Left cardiac atrium (tissue), 4 donors: Measurements from ENCODE around the gene CFAP65. TPM values are rescaled to one million over a fixed set of nuclear protein-coding genes. Genes with fewer than 3 reads are reported as not detected.

ENCODE experiments used
- ATAC-seq, 2 donors: fragments of 200-7000 bp; cut with Tn5 transposase; one replicate each; pipeline ENCODE4 v1.9.1; 2020; ENCODE audit warnings: mild to moderate bottlenecking in 2 of 2, moderate library complexity in 2 of 2
- DNase-seq: peaks from one replicate; pipeline ENCODE4 v3.0.0-alpha.2; 2020
- intact Hi-C, 2 donors: fragments of 100-400 bp; cut with DNase I; formaldehyde crosslinking; loops; one replicate each; pipeline versions ENCODE4 v1.14.1 to v1.15.1; 2022 to 2023
- total RNA-seq, 2 donors: library from RNA; stranded (reverse); fragmentation: NEBNext Ultra II Directional; extraction: Animal tissue kit (Norgen Biotek cat#: 25700); gene quantifications; one replicate each; pipeline ENCODE4 v1.2.1, GENCODE V29; 2021
- donor health status: DM: no; HTN: yes; CAD: no.
- donor health status: DM: no; HTN: yes; CAD: no; lungs with severe emphysema.
- donor health status: DM: yes; HTN: yes; CAD: no.
- donor health status: Dilated cardiomyopathy.

The CFAP65 gene
- total RNA-seq, 2 donors from 2014 or later, result not detected

DNA sequence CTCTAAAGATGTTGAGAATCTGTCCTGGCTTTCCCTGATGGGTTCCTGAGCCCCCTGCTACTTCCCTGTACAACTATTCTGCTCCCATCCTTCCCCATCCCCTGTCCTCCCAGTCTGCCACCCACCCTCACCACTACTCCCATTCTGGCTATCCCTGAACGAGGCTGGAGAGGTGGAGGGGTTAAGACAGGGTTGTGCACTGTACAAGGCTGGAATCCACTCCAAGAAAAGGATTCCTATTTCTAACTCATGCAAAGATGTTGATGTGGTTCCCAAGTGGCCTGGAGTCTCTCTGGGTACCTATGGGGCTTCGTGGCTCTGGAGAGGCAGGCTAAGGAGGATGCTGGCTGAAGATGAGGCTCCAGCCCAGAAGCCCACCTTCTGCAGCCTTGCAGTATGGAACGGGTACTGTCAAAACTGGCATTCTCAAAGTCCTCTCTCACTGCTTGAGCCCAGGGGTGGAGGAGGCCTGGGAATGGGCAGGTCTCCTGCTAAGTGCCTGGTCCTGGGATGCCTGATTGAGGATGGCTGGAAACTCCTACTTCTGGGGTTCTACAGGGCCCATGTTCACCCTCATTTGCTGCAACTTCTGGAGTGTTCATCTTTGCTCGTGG is 55.1 kb downstream of the CFAP65 start:
- ATAC-seq (no peak), DNase-seq (no peak)
- intact Hi-C loops, result no loop called here

DNA sequence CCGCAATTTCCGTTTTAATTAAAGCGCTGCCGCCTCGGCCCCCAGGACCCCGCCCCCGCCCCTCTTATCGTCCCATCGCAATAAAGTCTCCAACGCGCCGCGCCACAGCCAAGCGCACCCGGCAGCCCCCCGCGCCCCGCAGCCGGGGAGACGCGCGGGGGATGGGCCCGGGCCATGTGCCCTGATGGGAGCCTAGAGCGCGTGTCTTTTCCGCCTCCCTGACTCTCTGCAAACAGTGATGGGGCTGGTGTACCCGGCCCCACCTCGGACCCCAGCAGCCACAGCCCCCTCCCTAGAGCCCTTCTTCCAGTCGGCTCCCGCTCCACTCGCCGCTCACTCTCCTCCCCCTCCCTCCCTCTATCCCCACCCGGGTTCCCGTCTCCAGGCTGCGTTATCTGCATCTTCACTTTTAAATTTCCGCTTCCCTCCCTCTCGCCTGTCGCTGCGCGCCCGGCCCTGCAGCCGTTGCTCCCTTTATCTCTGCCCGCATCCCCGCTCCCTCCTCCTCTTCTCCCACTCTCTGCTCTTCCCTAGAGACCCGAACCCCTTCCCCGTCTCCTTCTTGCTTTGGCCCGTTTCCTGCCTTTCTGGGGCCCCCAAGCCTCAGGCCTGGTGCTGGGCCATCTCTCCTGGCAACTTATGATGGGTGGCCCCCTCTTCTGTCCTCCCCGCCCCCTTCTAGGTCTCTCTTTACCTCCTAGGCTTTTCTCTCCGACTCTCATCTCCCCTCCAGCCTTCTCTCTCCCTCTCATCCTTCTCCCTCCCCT is 55.8 kb downstream of the CFAP65 start:
- DNase-seq, result no peak
- ATAC-seq, result no peak
- intact Hi-C loops, result no loop called here

DNA sequence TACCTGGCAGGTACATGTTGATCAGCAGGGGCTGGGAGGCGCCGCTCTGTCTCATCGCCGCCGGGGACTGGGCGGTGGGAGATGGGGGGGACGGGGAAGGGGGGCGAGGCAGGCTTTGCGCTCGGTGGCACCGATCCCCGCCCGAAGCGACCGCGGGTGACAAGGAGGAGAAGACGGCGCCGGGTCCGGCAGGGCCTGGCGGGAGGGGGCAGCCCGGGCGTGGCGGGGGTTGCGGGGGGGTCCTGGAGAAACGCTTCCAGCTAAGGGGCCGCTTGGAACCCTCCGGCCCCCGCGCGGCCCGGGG is 56.3 kb downstream of the CFAP65 start, which contains the start of gene FEV:
Gene FEV, minus strand, starts transcription at position 164 of the 304 bp plus-strand sequence. Its CDS starts 109 bp downstream, at position 55.
- ATAC-seq (no peak), DNase-seq (no peak)
- intact Hi-C loops, result no loop called here

DNA sequence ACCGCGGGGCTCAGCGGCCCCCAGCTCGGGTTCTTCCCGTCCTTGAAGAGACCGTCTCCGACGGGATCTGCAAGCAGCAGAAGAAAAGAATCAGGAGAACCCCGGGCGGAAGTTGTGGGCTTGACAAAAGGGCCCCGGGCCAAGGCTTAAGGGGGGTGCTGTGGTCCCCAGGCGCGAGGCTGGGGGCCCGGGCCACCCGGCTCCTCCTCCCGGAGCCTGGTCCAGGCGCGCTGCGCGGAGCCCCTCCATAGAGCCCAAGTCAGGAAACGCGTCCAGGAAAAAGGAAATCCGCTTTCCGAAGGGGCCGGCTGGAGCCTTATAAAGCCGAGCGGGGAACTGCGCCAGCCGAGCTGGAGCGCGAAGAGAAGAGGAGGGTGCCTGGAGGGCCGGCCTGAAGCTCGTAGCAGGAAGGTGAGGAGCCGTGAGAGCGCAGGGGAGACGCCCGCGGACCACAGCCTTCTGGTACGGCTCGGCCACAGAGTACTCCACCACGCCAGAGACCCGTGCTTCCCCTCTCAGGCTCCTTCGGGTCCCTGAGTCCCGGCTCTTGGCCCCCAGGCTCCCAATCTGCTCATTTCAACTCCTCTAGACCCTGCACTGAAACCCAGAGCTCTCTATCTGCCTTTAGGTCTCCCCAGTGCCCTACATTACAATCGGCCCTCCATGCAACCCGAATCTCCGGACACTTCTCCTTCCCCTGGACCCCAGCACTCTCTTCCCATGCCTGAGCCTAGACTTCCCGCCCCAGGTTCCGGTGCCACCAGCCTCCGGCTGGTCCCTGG is 56.9 kb downstream of the CFAP65 start:
- ATAC-seq, result peak; percentile 17 to 28
- intact Hi-C loops, result no loop called here

DNA sequence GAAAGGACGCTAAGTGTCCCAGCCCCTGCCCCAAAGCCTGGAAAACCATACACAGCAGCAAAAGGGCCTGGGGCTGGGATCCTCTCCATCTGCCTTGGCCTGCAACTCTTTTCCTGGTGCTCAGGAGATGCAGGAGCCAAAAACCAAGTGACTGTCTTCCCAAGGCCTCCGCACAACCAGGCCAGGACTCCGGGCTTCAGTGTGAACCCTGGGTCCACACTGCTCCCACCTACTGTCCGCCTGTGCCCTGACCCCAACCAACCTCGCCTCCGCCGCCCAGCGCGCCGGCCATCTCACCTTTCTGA is 57.4 kb downstream of the CFAP65 start:
- intact Hi-C loops, result no loop called here
- DNase-seq (no peak), ATAC-seq (no peak)

More for the DNA sequence above, 56.9 kb downstream of the CFAP65 start:
- DNase-seq, result peak; percentile 71

DNA sequence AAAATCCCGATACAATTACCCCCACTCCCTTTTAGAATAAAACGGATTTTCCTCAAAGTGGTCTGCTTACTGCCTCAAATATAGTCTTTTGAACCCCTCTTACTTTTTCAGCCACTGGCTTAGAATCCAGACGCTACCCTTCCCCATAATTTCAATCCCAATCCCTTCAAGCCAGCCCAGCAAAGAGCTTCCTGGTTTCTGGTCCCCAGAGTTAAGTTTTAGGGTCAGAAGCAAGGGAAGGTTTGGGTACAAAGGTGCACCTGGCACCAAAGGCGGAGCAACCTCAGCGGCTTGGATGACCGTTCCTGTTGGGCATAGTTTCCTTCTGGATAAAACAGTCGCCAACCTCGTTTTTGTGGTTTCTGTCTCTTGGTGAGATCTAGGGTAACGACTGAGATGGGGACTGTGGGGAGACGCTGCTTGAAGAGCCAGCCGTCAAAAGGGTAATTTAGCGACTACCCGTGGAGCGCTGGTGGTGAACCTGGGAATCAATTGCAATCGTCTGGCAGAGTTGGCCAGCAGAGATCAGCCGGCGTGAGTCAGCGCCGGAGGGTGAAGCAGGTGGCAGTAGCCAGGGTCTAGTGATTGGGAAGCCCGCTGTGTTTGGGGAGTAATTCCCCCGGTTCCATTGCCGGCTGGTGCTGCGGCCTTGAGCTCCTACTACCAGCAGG is 57.9 kb downstream of the CFAP65 start:
- ATAC-seq, result no peak
- intact Hi-C loops, result no loop called here
- no peak for DNase-seq

DNA sequence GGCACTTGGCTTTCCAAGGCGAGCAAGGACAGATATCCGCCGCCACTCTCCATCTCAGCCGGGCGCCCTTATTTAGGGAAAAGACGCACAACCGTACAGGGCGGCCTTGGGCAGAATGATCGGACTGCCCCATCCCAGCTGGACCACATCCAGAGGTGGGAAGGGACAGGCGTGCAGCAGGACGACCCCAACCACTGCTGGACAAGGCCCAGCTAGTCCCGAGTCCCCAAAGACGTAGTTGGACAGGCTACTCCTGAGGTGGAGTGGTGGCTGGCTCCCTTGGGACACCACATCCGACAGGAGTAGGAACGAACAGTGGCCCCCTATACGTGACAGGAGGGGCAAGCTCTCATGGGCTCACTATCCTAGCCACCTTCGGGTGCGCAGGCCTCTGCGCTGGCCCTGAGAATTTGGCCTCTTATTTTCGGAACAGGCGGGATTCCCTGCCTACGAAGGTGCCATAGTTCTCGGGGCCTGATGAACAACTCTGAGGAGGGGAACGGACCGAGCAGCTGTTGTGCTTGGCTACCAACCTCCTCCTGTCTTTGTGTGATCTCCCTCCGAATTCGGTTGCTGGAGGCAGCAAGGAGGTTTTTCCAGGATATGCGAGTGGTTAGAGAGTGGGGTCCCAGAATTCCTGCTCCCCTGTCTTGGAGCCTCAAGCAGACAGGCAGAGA is 58.6 kb downstream of the CFAP65 start:
- intact Hi-C loops, result no loop called here
- DNase-seq (no peak), ATAC-seq (no peak)

DNA sequence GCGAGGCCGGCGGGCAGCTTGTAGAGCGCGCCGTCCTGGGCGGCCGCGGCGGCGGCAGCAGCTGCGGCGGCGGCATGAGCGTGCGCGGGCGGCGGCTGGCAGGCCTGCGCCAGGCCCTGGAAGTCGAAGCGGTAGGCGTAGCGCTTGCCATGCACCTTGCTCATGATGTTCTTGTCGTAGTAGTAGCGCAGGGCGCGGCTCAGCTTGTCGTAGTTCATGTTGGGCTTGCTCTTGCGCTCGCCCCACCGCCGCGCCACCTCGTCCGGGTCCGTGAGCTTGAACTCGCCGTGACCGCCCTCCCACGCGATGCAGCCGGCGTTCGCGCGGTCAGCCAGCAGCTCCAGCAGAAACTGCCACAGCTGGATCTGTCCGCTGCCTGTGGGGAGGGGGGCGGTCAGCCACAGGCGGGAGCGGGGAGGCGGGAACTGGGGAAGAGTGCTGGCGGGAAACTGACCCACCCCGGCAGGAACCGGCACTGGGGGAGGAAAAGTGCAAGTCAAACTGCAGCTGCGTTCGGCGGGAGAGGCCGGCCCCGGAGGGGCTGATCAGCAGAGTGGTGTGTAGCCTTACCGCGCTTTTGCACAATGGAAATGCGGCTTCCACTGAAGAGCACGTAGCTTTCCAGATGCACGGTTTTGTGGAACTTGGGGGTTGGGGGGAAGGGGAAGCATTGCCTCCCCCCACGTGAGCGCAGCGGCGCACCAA is 59.3 kb downstream of the CFAP65 start:
- intact Hi-C loops, result no loop called here
- DNase-seq (no peak), ATAC-seq (peak; percentile 20 to 37)

DNA sequence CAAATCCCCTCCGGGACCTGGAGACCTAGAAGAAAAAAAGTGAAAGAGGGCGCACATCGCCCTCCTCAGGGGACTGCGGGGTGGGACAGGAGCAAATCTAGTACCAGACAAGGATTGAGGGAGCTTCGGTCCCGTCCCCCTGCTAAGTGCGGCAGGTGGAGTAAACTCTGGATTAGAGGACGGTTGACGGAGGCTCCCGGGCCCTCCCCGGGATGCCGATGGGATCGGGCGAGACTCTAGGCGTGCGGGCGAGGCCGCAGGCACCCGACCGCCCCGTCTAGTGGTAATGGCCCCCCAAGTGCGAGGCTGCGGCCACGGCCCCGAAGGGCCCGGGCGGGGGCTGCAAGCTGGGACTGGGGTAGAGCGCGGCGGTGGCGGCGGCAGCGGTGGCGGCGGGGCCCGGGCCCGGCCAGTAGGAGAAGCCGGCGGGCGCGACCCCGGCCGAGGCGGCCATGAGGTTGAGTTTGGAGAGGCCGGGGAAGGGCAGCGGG is 59.9 kb downstream of the CFAP65 start:
- ATAC-seq (no peak), DNase-seq (no peak)
- intact Hi-C loops, result no loop called here

DNA sequence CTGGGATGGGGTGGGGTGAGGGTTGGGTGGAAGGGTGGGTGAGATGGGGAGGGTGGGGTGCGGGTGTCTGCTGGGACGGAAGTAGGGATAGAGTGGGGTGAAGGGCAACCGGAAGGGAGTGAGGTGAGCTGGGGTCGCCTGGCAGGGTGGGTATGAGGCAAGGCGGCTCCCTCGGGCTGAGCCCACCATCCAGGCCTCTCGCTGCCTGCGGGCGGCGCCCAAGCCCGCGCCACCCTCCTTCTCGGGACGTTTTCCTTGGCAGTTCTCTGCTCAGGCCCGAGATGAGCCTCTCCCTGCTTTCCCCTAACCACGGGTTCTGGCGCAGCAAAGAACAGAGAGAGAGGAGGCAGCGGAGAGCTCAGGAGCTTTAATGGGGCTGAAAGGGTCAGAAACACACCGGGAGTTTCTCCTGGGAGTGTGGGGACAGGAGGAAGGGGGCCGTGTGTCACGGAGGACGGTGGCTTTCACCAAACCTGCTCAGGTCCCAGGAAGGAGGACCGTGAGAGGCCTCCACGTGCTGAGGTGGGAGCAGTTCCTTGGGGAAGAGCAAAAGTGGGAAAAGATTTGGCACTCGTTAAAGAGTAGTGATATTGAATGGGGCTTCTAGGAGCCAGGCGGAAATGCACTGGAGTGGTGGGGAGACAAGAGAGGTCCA is 60.5 kb downstream of the CFAP65 start:
- DNase-seq, result no peak
- peak in 1 of 2 donors; percentile 7 for ATAC-seq
- intact Hi-C loops, result no loop called here

DNA sequence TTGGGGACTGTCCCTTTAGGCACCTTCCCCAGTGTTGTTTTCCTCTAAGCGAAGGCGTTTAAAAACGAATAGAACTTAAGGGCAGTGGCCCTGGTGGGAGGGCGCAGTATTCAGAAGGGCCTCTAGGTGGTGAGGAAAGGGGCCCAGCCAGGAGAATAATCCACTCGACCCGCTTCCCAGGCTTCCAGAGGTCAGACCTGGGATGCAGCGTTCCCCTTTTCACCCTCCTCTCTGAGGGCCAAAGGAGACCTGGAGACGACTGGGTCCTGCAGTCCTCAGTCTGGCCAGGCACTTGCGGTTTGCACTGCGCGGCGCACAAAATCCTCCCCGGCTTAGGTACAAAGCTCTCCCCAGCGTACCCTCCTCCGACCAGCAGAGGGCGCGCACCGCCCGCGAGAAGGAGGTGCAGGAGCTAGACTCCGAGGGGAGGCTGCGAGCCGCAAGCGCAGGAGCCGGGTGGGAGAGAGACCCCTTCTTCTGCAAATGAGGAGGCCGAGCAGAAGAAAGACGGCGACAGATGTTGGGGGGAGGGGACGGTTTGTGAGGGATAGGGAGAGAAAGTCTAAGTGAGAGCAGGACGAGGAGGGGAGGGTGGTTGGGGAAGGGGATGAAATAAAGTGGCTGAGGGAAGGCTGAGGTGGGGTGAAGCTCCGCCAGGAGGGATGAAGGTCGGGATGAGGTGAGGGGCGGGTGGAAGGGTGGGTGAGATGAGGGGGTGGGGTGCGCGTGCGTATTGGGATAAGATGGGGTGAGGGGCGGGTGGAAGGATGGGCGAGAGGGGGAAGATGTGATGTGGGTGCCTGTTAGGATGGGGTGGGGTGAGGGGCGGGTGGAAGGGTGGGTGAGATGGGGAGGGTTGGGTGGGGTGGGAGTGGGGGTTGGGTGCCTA is 61.2 kb downstream of the CFAP65 start:
- DNase-seq (peak; percentile 81), ATAC-seq (peak; percentile 86 to 88)
- intact Hi-C loops, result no loop called here

DNA sequence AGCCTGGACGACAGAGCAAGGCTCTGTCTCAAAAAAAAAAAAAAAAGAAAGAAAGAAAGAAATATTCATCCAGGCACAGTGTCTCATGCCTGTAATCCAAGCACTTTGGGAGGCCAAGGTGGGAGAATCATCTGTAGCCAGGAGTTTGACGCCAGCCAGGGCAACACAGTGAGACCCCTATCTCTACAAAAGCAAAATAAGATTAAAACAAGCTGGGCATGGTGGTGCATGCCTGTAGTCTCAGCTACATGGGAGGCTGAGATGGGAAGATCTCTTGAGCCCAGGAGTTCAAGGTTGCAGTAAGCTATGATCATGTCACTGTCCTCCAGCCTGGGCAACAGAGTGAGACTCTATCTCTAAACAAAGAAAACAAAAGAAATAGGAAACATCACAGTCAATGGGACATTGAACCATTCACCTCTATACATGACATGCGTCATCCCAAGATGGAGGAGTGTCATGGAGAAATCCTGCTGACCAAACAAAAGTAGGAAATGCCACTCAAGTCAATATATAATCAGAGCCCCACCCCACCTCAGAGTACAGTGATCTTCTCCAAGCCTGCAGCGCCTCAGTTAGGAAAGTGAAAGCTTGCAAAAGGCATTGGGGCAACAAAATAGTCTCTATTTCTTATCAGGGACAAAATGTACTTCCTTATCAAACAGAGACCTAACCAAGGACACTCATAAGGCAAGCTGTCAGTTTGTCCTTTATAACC is 66.1 kb downstream of the CFAP65 start:
- ATAC-seq (no peak), DNase-seq (no peak)
- intact Hi-C loops, result no loop called here

DNA sequence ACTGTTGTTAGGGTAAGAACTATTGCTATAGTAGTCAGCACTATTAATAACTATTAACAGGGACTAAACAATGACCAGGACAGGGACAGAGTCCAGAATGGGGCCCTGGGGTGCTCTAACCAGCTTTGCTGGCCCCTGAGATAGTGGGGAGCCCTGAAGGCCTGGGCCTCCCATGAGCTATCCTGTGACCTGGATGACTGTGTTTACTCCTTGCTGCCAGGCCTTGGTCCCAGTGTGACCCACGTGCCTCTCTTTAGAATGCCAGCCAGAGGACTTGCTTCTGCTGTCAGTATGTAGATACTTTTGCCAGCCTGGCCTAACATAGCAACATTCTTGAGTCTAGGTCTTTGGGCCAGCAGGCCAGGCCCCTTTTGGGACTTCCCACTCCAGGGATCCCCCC is 70.4 kb downstream of the CFAP65 start:
- ATAC-seq (no peak), DNase-seq (no peak)
- intact Hi-C loops, result no loop called here

DNA sequence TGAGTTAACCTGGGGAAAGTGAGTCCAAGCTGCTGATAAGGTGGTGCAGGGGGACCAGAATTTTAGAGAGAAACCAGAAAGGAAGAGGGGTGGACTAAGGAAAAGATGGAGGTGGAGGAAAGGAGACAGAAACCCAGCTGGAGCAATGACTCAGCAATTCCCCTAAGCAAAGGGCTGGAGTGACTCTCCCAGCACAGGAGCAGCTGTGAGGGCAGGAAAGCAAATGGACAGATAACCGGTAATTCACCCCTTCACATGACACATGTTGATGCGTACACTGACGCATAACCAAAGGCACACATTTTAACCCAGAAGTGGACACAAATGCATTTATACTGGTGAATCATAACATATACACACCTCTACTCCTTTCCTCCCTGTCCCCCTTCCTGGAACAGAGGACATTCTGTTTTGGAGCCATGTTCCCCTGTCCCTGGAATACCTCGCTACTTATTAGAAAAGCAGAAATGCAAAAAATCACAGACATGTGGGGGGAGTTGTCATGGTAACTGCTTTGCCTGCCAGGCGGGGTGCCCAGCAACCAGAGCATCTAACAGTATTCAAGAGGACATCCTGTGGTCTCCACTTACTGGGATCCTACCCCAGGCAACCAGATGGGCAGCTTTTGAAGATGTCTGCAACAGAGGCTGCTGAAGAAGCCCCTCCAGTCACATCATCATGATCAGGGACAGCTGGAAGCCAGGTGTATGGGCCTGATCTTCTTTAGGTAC is 77.1 kb downstream of the CFAP65 start:
- no peak for DNase-seq
- intact Hi-C loops, result no loop called here
- no peak for ATAC-seq

DNA sequence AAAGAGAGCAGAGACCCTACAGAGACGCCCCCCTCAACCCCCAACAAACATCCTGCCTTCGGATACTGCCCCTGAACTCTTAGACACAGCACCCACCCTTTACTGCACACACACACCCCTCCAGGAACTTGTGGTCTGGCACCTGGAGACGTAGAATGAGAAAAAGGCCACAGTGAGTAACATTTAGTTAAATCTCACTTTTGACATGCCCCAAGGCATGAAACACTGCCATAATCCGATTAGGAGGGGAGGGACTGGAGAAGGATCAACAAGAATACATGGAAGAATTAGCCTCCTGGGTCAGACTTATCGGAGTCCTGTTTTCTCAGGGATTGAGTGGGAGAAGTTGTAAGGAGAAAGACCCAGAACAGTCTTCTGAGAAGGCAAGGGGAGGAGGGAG is 77.7 kb downstream of the CFAP65 start:
- DNase-seq, result no peak
- intact Hi-C loops, result no loop called here
- no peak for ATAC-seq
